ENCODE results near the gene TDO2.
"Not testable (repeated sequence)": the region's sequence is repeated elsewhere in the genome, so short reads cannot be mapped to it uniquely, and the experiment has no call there.

TDO2 gene
- total RNA-seq: 0.35 to 6.6 (median 2.5) reads per million in 17 experiments

DNA sequence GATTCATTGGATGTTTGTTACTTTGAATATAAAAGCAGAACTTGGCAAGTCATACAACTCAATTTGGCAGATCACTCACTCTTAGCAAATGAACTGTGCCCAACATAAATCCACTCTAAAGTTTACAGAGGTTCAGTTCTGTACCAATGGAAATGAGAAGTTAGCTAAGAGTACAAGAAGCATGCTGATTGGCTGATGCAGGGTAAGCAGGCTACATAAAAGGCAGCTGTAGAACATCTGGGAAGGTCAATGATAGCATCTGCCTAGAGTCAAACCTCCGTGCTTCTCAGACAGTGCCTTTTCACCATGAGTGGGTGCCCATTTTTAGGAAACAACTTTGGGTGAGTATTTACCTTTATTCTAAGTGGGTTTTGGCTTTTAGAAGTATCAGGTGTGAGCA lies at the start of gene TDO2:
Gene TDO2 (plus strand): TSS at position 244 of the 400 bp plus-strand sequence. CDS start 63 bp downstream, at position 307.
- DNase-seq: no peak

DNA sequence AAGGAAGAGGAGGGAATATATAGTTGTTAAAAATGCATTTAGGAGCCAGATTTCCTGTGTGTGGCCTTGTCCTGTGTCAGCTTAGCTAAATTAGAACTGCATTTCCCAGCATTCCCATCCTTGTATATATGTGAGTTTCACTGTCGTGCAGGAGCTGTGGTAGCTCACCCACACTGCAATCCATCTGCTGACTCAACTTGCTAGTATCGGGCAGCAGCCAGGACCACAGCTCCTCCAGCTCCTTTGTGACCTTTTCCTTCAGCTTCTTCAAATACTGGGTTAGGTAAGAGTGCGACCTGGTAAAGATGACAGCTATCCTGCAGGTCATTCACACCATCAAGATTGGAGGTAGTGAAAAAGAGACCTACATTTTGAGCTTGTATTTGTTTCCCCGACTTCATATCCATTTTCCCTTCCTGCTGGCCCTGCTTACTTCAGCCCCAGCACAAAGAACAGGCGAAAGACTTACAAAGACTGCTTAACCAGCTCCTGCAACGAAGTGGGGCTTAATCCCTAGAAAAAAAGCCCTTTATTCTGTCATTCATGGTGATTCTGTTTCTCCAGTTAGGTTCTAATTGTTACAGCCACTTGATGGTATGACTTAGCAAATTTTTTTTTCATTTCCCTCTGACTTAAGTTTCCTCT lies 48.8 kb upstream of the TDO2 start:
- peak in 2 of 4 experiments; percentile 9 to 12 for DNase-seq

DNA sequence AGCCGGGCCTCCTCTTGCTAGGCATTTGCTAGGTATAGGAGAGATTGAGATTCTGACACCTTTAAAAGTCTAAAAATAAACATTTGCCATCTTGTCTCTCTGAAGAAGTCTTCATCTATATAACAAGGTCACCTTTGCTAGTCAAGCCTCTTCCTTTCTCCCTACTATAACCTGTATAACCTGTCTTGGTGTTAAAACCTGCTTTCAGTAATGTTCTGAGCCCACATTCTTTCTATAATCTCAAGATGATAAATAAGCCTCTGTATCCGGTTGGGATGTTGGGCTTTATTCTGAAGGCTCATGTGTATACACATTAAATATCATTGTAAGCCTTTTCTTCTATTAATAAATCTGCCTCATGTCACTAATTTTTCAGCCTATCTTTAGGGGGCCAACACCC lies 47.6 kb upstream of the TDO2 start:
- no peak for DNase-seq

DNA sequence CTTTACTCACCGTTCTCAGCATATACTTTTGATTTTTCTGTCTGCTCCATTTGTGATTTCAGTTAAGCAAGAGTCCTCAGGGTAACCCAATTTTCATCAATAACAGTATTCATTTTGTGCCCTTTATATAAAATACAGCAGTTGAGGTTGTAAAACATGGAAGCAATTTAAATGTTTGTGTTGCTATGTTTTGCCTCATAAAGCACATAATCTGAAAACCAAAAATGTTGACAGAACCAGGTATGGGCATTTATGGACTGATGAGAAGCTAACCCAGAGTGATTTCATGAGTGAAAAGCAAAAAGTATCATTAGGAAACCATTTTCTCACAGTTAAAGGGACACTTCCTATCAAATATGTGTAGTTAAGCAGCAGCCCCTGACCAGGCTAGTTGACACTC lies 37.3 kb upstream of the TDO2 start, which contains the start of gene ASIC5:
Gene ASIC5 (minus strand): TSS at position 101 of the 400 bp plus-strand sequence. CDS start 51 bp downstream, at position 50.
- no peak for DNase-seq

DNA sequence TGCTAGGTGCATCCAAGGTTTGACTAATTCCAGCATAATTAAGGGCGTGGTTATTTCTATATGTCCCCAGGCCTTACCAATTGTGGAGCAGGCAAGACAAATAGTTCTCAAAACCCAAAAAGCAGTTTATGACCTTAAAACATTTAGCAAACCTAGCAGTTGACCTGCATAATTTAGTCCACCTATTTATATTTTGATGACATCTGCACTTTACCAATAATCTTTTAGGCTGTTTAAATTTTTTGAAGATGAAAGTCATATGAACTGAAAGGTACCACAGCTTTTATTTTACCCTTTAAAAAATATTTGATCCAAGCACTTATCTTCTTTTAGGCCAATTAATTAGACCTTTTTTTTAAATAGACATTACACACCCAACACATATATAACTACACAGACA lies 27.6 kb upstream of the TDO2 start:
- DNase-seq: no peak

DNA sequence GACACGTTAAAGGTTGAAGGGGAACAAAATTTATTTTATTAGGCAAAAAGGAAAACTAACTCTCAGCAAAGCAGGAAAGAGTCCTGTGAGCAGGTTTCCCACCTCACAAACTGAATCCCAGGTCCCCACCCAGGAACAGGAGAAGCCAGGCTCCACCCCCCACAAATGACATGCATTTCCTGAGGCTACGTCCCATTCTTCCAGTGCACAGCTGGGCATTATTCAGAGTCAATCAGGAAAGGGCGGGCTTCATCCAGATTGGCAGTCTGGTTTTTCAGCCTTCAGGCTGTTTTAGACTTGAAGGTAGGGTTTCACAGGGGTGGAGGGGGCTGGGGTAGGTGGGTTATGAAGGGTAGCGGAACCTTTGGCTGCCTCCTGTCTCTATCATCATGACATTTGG lies 25.5 kb upstream of the TDO2 start:
- DNase-seq: no peak

DNA sequence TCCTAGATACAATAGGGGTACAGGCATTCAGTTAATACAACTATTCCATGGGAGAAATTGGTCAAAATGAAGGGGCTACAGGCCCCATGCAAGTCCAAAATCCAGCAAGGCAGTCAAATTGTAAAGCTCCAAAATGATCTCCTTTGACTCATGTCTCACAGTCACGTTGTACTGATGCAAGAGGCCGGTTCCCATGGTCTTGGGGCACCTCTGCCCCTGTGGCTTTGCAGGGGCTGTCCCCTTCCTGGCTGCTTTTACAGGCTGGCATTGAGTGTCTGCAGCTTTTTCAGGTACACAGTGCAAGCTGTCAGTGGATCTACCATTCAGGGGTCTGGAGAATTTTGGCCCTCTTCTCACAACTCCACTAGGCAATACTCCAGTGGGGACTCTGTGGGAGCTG lies 24.9 kb upstream of the TDO2 start:
- DNase-seq: no peak

DNA sequence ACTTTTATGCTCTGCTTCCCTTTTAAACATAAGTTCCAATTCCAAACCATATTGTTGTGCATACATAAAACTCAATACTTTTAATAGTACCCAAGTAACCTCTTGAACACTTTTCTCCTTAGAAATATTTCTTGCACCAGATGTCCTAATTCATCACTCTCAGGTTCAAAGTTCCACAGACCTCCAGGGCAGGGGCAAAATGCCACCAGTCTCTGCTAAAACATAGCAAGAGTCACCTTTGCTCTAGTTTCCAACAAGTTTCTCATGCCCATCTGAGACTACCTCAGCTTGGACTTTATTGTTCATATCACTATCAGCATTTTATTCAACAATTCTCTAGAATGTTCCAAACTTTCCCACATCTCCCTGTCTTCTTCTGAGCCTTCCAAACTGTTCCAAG lies 23.7 kb upstream of the TDO2 start:
- DNase-seq: no peak

DNA sequence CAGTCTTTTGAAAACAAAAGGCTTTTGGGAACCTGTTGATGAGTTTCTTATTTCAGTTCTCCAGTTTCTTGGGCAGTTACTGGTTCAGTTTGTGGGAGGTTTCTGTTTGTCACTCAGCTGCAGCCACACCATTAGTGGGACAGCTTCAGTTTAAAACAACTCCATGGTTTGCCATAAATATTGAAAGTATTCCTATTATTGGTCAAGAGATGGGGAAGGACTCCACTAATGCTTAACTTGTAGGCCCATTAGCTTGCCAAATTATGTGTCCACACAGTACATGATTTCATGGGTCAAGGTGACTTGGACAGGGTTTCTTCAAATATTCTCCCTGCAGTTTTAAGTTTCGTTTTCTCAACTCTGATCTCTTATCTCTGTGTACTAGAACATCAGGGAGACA lies 21.9 kb upstream of the TDO2 start:
- DNase-seq: no peak

DNA sequence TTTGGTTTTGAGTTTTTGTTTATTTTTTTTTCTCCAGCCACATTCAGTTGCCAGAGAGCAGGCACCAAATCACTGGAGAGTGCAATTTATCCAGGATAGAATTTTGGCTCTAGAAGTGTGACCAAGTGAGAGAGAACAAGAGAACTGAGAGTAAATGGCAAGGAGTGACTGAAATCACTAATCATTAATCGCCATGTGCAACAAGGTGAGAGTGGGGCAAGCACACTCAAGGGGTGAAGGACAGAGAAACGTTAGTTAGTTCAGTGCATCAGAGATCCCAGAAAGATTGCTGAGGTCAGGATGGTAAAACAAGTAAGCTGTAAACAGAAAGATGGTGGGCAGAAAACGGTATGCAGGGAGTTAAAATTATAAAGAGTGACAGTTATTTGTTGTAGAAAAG lies 19.6 kb upstream of the TDO2 start:
- no peak for DNase-seq

DNA sequence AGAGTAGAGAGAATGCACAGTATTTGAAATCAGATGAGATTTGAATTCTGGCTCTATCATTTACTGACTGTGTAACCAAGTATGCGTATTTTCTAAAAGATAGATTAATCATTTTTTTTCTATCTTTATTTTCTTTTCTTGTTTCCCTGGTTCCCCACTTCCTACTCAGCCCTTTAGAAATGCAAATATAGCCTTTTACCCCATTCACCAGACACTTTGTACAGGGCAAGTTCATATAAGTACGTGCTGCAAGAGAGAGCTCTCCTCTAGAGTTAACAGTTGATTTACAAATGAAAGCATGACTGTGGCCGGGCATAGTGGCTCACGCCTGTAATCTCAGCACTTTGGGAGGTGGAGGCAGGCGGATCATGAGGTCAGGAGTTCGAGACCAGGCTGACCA lies 17.8 kb upstream of the TDO2 start:
- DNase-seq: no peak

DNA sequence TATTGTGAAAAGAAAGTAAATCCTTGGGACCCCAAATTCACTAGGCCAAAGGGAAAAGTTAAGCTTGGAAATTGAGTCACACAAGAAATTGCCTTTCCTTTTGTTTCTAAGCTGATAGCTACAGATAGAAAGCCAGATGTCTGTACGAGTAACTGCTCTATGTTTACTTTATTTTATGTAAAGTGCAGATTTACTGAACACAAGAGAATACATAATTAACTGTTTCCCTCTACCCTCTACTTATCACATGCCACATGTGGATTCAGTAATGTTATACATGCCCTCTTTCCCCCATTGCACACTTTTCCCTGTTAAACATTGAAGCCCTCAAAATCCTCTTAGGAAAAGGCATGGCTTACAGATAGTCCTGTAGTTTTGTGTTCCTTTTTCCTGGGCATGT lies 16.5 kb upstream of the TDO2 start:
- no peak for DNase-seq

DNA sequence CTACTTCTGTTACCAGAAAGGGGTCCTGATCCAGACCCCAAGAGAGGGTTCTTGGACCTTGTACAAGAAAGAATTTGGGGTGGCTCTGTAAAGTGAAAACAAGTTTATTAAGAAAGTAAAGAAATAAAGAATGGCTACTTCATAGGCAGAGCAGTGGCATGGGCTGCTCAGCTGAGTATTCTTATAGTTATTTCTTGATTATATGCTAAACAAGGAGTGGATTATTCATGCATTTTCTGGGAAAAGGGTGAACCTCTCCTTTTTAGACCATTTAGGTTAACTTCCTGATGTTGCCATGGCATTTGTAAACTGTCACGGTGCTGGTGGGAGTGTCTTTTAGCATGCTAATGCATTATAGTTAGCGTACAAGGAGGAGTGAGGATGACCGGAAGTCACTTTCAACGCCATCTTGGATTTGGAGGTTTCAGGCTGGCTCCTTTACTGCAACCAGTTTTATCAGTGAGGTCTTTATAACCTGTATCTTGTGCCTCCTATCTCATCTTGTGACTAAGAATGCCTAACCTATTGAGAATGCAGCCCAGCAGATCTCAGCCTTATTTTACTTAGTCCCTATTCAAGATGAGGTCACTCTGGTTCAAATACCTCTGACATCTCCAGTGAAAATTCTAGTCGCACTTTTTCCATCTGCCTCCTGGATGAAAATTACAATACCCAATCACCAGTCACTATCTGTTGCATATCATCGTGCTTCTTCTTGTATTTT lies 15.5 kb upstream of the TDO2 start:
- DNase-seq: no peak

DNA sequence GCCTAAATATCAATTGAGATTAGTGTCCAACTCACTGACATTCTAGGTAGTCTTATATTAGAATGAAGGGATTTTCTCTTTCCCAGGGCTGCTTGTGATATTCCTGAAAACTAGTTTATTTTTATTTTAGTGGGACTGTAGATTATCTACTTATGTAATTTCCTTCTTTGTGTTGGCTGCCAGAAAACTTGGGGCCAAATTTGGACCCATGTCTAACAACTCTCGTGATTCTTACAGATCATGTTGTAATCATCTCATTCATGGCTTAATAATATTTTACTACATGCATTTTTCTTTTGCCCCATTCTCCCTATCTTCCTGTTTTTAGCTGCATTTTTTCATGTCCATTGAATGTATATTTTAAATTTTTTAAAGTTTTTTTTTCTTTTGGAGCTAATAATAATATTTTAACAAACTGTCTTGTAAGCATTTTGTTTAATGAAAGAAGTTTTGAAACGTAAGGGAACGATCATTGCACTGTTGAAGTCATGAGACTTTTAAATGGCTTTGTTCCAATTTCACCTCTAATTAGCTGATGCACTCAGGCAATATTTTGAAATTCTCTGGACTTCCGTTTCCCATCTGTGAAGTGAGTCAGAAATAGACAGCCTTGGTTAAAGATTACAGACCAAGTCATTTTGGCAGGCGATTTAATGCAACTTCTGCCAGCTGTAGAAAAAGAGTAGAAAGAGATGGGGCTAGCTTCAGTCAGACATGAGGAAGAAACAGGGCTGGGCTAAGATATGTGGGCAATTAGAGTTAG lies 14.3 kb upstream of the TDO2 start:
- peak; percentile 17 to 76 (median 55) for DNase-seq

DNA sequence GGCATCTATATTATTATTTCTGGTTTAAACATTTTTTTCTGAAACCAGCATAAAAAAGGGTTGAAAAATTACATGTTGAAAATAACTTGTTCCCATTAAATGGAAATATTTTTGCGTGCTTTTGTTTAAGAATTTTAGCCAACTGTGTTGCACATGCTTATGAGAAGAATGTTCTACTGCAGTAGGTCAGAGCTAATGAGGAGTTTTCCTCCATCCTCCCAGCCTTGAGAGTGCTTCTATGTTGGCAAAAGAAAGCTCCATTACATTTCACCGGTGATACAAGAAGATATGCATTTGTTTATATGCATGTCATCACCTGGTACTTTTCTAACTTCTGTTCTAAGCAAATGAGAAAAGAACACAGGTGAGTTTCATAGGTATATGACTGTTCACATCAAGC lies 13.6 kb upstream of the TDO2 start:
- DNase-seq: no peak

DNA sequence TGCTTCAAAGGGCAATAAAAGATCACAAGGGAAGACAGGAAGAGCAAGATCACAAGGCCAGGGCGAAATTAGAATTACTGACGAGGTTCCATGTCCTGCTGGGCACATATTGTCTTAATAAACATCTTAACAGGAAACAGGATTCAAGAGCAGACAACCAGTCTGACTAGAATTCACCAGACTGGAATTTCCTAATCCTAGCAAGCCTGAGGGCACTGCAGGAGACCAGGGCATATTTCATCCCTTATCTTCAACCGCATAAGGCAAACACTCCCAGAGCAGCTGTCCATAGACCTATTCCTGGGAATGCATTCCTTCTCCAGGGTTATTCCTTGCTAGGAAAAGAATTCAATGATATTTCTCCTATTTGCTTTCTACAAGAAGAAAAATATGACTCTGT lies 12.4 kb upstream of the TDO2 start:
- DNase-seq: no peak

DNA sequence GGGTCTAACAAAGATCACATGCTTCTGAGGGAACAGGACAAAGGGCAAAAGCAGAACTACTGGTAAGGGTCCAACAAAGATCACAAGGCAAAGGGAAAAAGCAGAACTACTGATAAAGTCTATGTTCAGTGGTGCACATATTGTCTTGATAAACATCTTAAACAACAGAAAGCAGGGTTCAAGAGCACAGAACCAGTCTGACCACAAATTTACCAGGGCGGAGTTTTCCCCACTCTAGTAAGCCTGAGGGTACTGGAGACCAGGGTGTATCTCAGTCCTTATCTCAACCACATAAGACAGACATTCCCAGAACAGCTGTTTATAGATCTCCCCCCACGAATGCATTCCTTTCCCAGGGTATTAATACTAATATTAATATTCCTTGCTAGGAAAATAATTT lies 5.1 kb upstream of the TDO2 start:
- DNase-seq: not testable (repeated sequence)

DNA sequence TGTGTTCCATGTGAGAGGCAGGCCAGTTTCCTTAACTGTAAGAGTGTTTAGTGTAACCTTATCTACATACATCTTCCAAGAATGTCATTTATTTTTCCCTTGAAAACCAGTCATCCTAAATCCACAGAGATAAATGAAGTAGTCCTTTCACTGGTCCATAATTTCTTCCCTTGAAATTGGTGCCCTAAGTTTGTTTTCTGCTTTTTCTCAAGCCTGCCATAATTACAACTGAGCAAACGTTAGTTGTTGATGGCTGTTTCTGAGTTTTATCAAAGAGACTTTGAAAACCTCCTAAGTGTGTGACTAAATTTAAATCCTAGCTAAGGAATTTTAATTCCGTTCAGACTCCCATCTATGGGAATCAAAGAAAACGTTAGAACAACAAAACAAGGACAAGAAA lies 3.6 kb upstream of the TDO2 start:
- DNase-seq: no peak

DNA sequence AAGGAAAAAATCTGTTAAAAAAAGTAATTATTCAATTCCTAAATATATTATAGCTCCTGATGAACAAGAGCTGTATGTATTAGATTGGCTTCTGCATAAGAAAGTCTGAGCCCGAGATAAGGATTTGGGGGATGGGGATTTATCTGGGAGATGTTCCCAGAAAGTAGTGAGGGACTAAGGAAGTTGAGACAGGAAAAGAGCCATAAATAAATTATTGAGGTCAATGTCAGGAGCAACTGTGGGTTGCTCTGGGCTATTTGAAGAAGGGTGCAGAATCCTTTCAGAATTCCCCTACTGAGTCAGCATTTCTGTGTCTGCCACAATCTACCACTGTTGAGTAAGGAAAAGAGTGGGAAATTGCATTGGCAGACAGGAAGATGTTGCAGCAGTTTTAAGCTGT lies 3.1 kb upstream of the TDO2 start:
- peak in 3 of 4 experiments; percentile 11 to 31 (median 25) for DNase-seq

DNA sequence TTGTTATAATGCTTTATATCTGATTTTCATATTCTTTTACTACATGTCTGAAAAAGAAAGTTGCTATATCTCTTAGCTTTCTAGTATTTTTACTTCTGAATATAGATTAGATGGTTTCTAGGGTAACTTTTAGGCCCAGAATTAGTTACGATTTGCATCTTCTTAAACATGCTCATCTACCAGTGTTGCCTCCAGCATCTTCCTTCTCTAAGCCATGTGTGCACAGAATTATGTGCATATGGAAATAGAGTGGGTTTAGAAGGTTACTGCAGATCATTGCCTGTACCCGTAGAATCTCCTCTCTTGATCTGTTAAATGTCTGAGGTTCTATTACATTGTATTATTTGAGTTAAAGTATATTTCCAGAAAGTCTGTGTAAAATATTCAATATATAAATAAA lies 2.5 kb upstream of the TDO2 start:
- DNase-seq: no peak

DNA sequence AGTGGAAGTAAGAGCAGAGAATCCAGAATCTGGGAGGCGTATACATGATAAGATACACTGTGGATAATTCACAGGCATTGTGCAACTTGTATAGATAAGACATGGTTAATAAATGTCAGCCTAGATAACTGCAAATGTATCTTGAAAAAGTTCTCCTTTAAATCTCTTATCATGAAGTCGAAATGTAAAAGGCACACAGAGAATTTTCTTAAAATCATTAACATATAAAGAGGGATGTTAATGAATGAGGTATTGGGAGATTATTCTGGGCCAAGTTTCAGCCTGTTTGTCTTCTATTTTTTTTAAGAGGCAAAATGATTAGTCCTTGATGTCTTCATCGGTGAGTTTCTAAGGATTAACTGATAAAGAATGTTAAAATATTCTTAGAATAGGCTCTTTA lies 835 bp downstream of the TDO2 start:
- DNase-seq: no peak

DNA sequence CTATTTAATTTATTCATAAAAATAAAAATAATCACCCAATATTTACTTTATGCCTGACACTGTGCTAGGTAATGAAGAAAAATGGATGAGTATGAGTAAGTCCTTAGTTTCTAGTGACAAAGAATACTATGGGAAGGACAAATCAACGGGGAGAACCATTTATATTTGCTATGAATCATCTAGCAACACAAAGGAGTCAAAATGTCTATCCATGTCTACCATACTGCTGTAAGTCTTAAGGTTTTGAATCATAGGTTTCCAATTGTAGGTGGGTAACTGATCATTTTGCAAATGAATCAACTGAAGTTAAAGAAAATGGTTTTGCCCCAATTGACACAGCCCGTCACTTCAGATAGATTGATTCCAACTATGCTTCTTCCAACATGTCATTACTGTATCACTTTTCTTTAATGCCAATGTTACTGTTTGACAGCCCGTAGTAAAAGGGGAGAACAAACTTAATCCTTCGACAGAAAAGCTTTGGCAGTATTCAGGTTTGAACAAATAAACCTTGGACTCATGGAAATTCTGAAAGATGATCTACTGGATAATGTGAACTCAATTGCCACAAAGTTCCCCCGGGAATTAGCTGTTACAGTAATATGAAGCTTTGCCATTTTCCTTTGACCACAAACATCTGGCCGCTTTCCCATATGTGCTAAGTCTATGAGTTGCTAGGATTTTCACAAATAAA lies 3.2 kb downstream of the TDO2 start:
- no peak for DNase-seq

DNA sequence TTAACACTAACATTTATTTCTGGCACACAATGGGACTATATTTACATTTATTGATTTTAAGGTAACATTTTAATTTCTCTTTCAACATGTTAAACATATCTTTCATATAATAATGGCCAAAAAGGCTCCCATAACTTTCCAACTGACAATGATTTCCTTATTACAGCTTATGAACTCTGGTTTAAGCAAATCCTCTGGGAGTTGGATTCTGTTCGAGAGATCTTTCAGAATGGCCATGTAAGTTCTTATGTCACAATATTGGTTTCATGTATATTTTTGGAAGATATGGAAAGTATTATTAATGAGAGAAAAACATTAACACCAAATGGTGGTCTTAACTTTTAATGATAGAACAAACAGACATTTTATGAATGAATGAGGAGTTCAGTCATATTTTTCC lies 4.1 kb downstream of the TDO2 start:
- DNase-seq: no peak

All from suppressor macrophage (primary cell).